GM19238 (cell line): ENCODE data around the gene WEE2.
"Not testable (repeated sequence)": the region's sequence is repeated elsewhere in the genome, so short reads cannot be mapped to it uniquely, and the experiment has no call there.

Source experiments
- DNase-seq: peaks from one replicate; pipeline ENCODE4 v3.0.0; 2011; ENCODE audit warnings: low spot score; ENCODE audit not compliant: insufficient read length

The WEE2 gene

GRCh38 chr7:141770083-141770583 lies 62.0 kb downstream of the WEE2 start:
- DNase-seq = not testable (repeated sequence)

GRCh38 chr7:141776374-141776773 lies 68.2 kb downstream of the WEE2 start, which contains the start of gene TAS2R4:
TSS of gene TAS2R4 (plus strand) at chr7:141776674. CDS start at chr7:141778489, 1,815 bp downstream.
- no peak for DNase-seq
